ENCODE results near the gene DLAT.
A peak's percentile ranks its signal among the peaks of the same experiment; 100 is the strongest.
"Not testable (repeated sequence)": the region's sequence is repeated elsewhere in the genome, so short reads cannot be mapped to it uniquely, and the experiment has no call there.

The DLAT gene

DNA sequence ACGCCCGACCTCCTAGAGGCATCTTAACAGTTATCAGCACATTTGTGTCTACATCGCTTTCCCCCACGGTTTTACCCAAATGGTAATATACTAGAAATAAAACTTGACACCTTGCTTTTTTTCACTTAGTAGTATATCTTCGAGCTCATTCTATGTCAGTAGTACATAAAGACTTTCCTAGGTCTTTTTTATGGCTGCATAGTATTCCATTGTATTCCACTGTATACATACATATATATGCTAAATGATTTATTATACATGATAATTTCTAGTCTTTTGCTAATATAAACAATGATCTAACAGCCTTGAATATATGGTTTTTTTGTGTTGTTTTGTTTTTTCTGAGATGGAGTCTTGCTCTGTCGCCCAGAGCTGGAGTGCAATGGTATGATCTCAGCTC is 34.8 kb upstream of the DLAT start:
- in situ Hi-C loops (cut with HindIII; ENCODE audit: low sequenced_read_pairs), result no loop called here
- TF ChIP-seq CTCF (IDR thresholded peaks at IDR 0.05; ENCODE audit: low read depth, low read length), result no peak
- no peak overlapping the region for H3K4me3 ChIP-seq (ENCODE audit: low read depth, low read length)
- DNase-seq (ENCODE audit: low read depth, low spot score), result no peak

DNA sequence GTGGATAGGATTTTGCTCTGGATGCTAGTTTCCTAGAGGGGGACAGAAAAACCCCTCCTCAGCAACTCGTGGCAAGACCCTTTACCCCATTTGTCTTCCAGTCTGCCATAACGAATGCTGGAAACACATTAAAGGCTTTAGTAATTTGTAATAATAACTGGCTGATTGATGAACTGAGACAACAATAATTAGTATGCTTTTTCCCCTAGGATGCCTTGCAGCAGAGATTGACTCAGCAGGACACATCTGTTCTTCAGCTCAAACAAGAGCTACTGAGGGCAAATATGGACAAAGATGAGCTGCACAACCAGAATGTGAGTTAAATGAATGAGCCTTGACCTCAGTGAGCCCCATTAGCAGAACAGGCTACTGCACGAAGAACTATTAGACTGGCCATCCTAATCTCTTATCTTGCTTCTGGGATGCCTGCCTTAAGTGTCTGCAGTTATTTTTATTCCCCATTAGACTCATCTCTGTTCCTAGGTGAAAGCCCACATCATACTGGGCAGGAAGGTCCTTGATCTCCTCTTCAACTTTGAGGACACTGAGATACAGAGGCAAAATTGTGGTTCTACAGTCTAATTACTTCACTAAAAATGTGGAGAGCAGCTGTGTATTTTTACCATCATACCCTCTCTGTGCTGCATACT is 32.9 kb upstream of the DLAT start:
- DNase-seq (ENCODE audit: low read depth, low spot score), result no peak
- H3K4me3 ChIP-seq (ENCODE audit: low read depth, low read length), result no peak overlapping the region
- TF ChIP-seq CTCF (IDR thresholded peaks at IDR 0.05; ENCODE audit: low read depth, low read length), result no peak
- in situ Hi-C loops (cut with HindIII; ENCODE audit: low sequenced_read_pairs), result no loop called here

DNA sequence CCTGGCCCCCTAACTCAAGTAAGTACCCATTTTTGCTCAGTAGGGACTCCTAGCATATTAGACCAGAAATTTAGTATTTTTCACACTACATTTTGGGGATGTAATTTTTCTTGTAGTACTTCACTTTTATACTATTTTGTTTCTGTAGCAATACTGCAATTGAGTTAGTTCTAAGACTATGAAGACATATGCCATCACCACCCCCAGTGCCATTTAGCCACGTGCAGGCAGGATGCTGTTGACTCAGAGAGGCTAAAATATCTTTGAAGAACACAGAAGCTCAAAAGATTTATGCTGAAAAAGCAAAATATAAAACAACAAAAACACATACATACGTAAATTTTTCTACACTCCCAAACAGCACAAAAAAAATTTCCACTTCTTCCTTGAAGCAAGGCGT is 29.1 kb upstream of the DLAT start:
- DNase-seq (ENCODE audit: low read depth, low spot score), result no peak
- in situ Hi-C loops (cut with HindIII; ENCODE audit: low sequenced_read_pairs), result no loop called here
- no peak overlapping the region for H3K4me3 ChIP-seq (ENCODE audit: low read depth, low read length)
- TF ChIP-seq CTCF (IDR thresholded peaks at IDR 0.05; ENCODE audit: low read depth, low read length), result no peak

- peak; percentile 27 for DNase-seq (ENCODE audit: low read depth, low spot score)
- H3K4me3 ChIP-seq (ENCODE audit: low read depth, low read length); in situ Hi-C loops (cut with HindIII; ENCODE audit: low sequenced_read_pairs): not testable (repeated sequence)
- TF ChIP-seq CTCF (IDR thresholded peaks at IDR 0.05; ENCODE audit: low read depth, low read length), result peak; percentile 39
These were observed 28.5 kb upstream of the DLAT start for GRCh38 chr11:111996669-111997068.

DNA sequence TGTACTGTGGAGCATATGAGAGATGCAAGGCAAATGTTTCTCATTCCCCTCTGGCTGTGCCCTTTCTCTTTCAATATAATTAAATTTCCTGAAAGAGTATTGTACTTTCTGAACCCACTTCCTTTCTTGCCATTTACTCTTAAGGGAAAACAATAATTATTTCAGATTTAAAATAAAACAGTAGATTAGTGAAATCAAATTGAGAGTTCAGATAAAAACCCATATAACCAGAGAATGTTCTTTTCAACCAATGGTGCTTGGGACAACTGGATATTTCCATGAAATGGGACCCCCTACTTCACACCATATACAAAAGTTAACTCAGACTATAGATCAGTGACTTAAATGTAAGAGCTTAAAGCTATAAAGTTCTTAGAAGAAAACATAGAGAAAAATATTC is 26.1 kb upstream of the DLAT start:
- DNase-seq (ENCODE audit: low read depth, low spot score), result no peak
- no peak for TF ChIP-seq CTCF (IDR thresholded peaks at IDR 0.05; ENCODE audit: low read depth, low read length)
- no peak overlapping the region for H3K4me3 ChIP-seq (ENCODE audit: low read depth, low read length)
- in situ Hi-C loops (cut with HindIII; ENCODE audit: low sequenced_read_pairs), result no loop called here

- in situ Hi-C loops (cut with HindIII; ENCODE audit: low sequenced_read_pairs), result no loop called here
- TF ChIP-seq CTCF (IDR thresholded peaks at IDR 0.05; ENCODE audit: low read depth, low read length), result no peak
- no peak overlapping the region for H3K4me3 ChIP-seq (ENCODE audit: low read depth, low read length)
- no peak for DNase-seq (ENCODE audit: low read depth, low spot score)
These were observed 24.5 kb upstream of the DLAT start for GRCh38 chr11:112000703-112001102.

Data from astrocyte of the spinal cord (primary cell).